ENCODE results near the gene CRYBG3. TPM values are rescaled to one million over a fixed set of nuclear protein-coding genes. Genes with fewer than 3 reads are reported as not detected.

CRYBG3 gene
- polyA plus RNA-seq, 1 donor (not counting 4 experiments of a cell fraction or from before 2014, with no cell fraction given), result 6.9 TPM

GRCh38 chr3:97896547-97896946 is 74.7 kb downstream of the CRYBG3 start:
- no peak for DNase-seq (ENCODE audit: low read depth, low spot score)
- no peak overlapping the region for H3K4me3 ChIP-seq (ENCODE audit: control insufficient read depth in 2 of 3, extremely low read depth in 1 of 3, insufficient read depth in 2 of 3, low read depth in 1 of 3, low read length in 3 of 3)
- no peak overlapping the region for H3K27ac ChIP-seq (ENCODE audit: control insufficient read depth, insufficient read depth, low read length)
- H2AFZ ChIP-seq (ENCODE audit: control insufficient read depth, low read length), result no peak overlapping the region
- H3K27me3 ChIP-seq (ENCODE audit: control insufficient read depth, extremely low read depth, insufficient read depth, low read length), result no peaks in the 10 kb centered on the region
- H3K36me3 ChIP-seq (ENCODE audit: control insufficient read depth in 2 of 2, extremely low read depth in 1 of 2, insufficient read depth in 2 of 2, low read length in 2 of 2), result no peaks in the 10 kb centered on the region
- no peaks in the 10 kb centered on the region for H3K9me3 ChIP-seq (ENCODE audit: control insufficient read depth, low read depth, low read length)
- H3K4me1 ChIP-seq (ENCODE audit: control insufficient read depth, extremely low read depth, insufficient read depth, low read length), result no peaks in the 10 kb centered on the region
- no peak overlapping the region for H3K9ac ChIP-seq (ENCODE audit: control insufficient read depth, extremely low read depth, insufficient read depth, low read length)
- peak in 1 of 3 experiments; percentile 33 for TF ChIP-seq CTCF (optimal IDR thresholded peaks at IDR 0.05 in 1 of 3, IDR thresholded peaks at IDR 0.05 in 1 of 3, conservative IDR thresholded peaks at IDR 0.05 in 1 of 3; ENCODE audit: extremely low read depth in 1 of 3, insufficient read depth in 2 of 3, low read length in 3 of 3)
- TF ChIP-seq EZH2 (IDR thresholded peaks at IDR 0.05; ENCODE audit: low read length), result no peak
- H3K4me2 ChIP-seq (ENCODE audit: control insufficient read depth, extremely low read depth, insufficient read depth, low read depth, low read length), result no peak overlapping the region
- no peak for FAIRE-seq
- dilution Hi-C loops (cut with MboI; ENCODE audit: extremely low pct_ligation_motif_present, low sequenced_read_pairs), result no loop called here
- H4K20me1 ChIP-seq (ENCODE audit: control insufficient read depth, extremely low read depth, insufficient read depth, low read length), result no peaks in the 10 kb centered on the region
- no peaks in the 10 kb centered on the region for H3K79me2 ChIP-seq (ENCODE audit: control insufficient read depth, insufficient read depth, low read length)
- H3K9me1 ChIP-seq (ENCODE audit: control insufficient read depth, extremely low read depth, insufficient read depth, low read length), result no peaks in the 10 kb centered on the region

- no peaks in the 10 kb centered on the region for H3K79me2 ChIP-seq (ENCODE audit: control insufficient read depth, insufficient read depth, low read length)
- H3K4me1 ChIP-seq (ENCODE audit: control insufficient read depth, extremely low read depth, insufficient read depth, low read length), result no peaks in the 10 kb centered on the region
- no peak overlapping the region for H2AFZ ChIP-seq (ENCODE audit: control insufficient read depth, low read length)
- H3K27ac ChIP-seq (ENCODE audit: control insufficient read depth, insufficient read depth, low read length), result no peak overlapping the region
- FAIRE-seq (no peak), DNase-seq (ENCODE audit: low read depth, low spot score) (no peak)
- H4K20me1 ChIP-seq (ENCODE audit: control insufficient read depth, extremely low read depth, insufficient read depth, low read length), result no peaks in the 10 kb centered on the region
- dilution Hi-C loops (cut with MboI; ENCODE audit: extremely low pct_ligation_motif_present, low sequenced_read_pairs), result no loop called here
- H3K9me3 ChIP-seq (ENCODE audit: control insufficient read depth, low read depth, low read length), result no peaks in the 10 kb centered on the region
- no peak overlapping the region for H3K4me2 ChIP-seq (ENCODE audit: control insufficient read depth, extremely low read depth, insufficient read depth, low read depth, low read length)
- H3K4me3 ChIP-seq (ENCODE audit: control insufficient read depth in 2 of 3, extremely low read depth in 1 of 3, insufficient read depth in 2 of 3, low read depth in 1 of 3, low read length in 3 of 3), result no peak overlapping the region
- no peaks in the 10 kb centered on the region for H3K9me1 ChIP-seq (ENCODE audit: control insufficient read depth, extremely low read depth, insufficient read depth, low read length)
- H3K36me3 ChIP-seq (ENCODE audit: control insufficient read depth in 2 of 2, extremely low read depth in 1 of 2, insufficient read depth in 2 of 2, low read length in 2 of 2), result no peaks in the 10 kb centered on the region
- no peak overlapping the region for H3K9ac ChIP-seq (ENCODE audit: control insufficient read depth, extremely low read depth, insufficient read depth, low read length)
- no peaks in the 10 kb centered on the region for H3K27me3 ChIP-seq (ENCODE audit: control insufficient read depth, extremely low read depth, insufficient read depth, low read length)
- TF ChIP-seq CTCF (optimal IDR thresholded peaks at IDR 0.05 in 1 of 3, IDR thresholded peaks at IDR 0.05 in 1 of 3, conservative IDR thresholded peaks at IDR 0.05 in 1 of 3; ENCODE audit: extremely low read depth in 1 of 3, insufficient read depth in 2 of 3, low read length in 3 of 3) (no peak), EZH2 (IDR thresholded peaks at IDR 0.05; ENCODE audit: low read length) (no peak)
Measured at GRCh38 chr3:97899331-97899730, 77.5 kb downstream of the CRYBG3 start.
